ENCODE measurements around the gene SLC38A11.
"Not testable (repeated sequence)": the region's sequence is repeated elsewhere in the genome, so short reads cannot be mapped to it uniquely, and the experiment has no call there.

The SLC38A11 gene, protein sequence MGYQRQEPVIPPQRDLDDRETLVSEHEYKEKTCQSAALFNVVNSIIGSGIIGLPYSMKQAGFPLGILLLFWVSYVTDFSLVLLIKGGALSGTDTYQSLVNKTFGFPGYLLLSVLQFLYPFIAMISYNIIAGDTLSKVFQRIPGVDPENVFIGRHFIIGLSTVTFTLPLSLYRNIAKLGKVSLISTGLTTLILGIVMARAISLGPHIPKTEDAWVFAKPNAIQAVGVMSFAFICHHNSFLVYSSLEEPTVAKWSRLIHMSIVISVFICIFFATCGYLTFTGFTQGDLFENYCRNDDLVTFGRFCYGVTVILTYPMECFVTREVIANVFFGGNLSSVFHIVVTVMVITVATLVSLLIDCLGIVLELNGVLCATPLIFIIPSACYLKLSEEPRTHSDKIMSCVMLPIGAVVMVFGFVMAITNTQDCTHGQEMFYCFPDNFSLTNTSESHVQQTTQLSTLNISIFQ

DNA sequence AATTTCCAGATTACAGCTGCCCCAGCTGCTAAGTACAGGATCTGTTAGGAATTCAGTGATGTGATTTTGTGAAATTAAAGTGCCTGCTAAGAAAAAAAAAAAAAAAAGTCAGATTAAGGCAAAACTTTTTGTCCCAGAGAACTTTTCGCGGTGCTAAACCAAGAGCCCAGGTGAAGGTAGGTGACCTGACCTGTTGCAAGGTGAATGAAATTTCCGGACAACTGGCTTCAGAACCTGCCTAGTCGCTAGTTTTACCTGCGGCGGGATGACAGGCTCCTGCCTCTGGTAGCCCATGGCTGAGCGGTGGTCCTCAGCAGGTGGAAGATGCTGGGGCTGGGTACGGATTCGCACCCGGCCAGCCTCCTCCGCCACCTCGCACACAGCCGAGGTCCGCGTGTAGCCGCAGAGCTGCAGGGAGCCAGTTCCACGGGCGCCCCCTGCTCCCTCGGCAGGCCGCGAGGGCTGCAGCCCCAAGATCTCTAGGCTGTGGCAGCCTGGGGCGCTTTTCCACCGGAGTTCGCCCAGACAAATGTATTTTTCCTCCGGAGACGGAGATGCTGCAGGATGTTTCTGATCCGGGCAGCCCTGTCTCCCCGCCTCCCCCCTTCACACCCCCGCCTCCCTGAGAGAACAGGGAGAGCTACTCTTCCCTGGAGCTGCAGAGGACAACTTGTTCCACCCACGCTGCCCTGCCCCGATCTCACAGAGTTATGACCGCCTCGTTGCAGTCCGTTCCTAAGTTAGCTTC lies at the start of gene SLC38A11:
TSS of gene SLC38A11 (minus strand) at position 572 of the 748 bp plus-strand sequence. CDS start at position 294, 278 bp downstream.
- no peak for DNase-seq

DNA sequence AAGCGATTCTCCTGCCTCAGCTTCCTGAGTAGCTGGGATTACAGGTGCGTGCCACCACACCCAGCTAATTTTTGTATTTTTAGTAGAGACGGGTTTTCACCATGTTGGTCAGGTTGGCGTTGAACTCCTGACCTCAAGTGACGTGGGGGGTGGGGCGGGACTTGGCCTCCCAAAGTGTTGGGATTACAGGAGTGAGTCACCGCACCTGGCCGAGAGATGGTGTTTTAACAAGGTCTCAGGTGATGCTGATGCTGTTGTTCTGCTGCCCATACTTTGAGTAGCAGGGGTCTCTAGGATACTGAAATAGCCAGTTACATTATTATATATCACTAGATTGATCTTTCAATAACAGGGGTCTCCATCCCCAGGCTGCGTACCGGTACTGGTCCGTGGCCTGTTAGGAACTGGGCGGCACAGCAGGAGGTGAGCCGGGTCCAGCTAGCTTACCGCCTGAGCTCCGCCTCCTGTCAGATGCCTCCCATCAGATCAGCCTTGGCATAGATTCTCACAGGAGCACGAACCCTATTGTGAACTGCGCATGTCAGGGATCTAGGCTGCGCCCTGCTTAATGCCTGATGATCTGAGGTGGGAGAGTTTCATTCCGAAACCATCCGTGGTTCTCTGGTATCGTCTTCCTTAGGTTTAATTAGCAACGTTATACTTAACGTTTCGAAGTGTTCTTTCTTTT lies 48.3 kb upstream of the SLC38A11 start:
- no peak for DNase-seq

DNA sequence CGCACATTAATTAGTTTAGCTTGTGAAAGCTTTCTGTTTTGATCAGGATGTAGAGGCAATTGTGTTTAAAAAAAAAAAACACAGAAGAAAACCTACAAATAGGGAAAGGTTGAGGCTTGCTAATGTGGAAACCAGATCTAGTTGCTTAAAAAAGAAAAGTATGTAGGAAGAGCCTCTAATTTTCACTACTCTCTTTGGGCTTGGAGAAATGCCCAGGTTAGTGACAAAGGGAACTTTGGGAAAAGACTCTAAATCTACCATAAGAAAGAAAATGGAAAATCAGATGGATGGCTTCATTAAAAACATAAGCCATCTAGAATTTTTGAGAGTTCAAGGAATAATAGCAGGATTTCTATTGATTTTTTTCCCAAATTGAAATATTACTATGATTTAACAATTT lies 47.3 kb upstream of the SLC38A11 start:
- DNase-seq, result no peak

DNA sequence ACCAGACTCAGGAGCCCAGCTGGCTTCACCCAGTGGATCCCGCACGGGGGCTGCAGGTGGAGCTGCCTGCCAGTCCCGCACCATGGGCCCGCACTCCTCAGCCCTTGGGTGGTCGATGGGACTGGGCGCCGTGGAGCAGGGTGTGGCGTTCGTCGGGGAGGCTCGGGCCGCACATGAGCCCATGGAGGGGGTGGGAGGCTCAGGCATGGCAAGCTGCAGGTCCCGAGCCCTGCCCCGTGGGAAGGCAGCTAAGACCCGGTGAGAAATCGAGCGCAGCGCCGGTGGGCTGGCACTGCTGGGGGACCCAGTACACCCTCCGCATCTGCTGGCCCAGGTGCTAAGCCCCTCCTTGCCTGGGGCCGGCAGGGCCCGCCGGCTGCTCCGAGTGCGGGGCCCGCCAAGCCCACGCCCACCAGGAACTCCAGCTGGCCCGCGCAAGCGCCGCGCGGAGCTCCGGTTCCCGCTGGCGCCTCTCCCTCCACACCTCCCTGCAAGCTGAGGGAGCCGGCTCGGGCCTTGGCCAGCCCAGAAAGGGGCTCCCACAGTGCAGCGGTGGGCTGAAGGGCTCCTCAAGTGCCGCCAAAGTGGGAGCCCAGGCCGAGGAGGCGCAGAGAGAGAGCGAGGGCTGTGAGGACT lies 39.5 kb upstream of the SLC38A11 start:
- DNase-seq, result not testable (repeated sequence)

DNA sequence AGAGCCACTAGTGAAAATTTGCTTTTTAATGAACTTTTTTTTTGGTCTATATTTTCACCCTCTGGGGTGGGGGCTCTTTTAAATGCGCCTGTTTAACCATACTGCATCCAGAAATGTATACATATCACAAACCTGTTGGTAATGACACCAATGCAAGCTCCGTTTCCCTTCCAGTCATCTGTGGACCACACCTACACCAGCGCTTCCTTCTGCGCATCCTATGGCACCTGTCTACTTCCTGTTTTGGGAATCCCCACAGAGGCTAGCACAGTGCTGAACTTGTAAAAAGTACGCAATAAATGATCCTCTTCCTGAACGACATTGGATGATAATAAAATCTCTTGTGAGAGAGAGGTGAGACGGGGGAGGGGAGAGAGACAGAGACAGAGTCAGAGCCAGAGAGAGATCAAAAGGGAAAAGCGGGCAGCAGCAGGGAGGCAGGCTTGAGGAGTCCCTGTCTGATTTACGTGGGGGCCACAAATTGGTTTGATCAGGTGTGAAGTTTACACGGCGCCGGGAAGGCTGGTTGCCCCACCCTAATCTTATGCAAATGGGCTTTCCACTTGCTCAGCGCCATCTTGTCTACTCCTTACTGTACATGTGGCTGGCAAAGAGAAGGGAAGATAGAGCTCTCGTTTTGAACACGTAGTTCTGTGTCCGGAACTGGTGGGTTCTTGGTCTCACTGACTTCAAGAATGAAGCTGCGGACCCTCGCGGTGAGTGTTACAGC lies 38.1 kb upstream of the SLC38A11 start:
- no peak for DNase-seq

DNA sequence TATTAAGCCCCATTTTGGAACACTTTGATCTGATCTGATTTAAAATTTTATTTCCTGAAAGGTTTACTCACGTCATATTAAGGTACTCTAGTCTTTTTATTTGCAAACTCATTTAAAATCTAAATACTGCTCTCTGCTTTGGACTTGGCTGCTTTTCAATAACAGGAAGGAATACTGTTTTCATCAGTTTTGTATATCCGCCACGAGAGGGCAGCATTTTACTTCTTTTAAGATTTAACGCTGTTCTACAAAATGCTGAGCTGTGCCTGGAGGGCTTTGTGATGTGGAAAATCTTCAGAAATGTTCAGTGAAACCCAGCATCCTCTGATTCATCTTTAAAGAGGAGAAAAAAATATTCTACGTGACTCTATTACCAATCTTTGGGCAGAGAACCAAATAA lies 37.5 kb upstream of the SLC38A11 start:
- DNase-seq, result no peak

DNA sequence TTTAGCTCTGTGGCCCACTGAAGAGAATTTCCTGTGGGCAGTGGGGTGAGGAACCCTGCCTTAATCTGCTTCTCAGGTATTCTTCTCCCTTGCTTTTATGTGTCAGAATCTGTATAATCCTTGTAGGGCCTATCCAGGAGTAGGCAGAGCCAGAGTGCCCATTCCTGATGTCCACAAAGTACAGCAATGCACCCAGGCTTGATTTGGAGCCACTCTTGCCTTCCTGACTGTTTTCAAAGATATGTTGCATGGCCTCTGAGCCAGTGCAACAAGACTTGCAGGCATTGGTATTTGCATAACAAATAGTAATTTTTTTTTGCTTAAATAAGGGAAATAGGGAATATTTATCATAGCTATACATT lies 36.7 kb upstream of the SLC38A11 start:
- not testable (repeated sequence) for DNase-seq

DNA sequence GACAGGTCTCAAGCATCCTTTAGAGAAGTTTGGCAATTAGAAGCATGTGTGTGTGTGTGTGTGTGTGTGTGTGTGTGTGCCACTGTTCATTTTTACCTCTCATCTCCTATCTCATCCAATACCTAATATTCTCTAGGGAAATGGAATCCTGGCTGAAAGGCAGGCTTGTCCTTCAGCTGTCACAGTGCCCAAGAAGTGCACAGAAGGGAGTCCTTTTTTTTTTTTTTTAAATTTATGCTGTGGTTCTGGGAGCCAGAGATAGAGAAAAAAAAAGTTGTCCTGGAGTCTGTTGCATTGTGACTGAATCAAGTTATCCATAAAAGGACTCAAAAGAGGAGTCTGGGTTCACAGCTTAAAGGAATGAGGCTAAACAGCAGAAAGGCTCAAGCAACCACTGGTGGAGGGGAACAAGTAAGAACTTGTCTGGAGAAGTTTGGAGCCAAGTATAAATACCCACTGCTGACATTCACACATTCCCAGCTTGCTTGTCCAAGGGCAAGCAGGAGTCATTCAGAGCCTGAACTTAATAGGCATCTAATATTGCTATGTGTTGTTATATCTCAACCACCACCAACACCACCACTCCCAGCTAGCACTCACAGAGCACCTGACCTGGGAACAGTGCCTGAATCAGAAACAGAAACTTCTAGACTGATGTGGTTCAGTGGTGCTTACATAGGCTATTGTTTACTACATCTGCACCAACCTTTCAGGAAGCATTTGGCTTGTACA lies 36.2 kb upstream of the SLC38A11 start:
- DNase-seq, result not testable (repeated sequence)

DNA sequence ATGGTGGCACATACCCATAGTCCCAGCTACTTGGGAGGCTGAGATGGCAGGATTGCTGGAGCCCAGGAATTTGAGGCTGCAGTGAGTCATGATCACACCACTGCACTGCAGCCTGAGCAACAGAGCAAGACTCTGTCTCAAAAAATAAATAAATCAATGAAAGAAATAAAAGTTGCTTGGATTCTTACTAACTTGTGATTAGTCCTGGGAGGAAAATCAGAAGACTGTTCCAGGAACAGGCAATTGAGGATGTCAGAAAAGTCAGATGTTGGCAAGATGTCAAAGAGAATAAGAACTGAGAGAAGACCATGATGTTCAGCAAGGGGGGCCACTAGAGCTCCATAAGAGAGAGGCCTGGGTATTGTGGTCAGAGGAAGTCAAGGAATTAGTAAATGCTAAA lies 35.6 kb upstream of the SLC38A11 start:
- not testable (repeated sequence) for DNase-seq

DNA sequence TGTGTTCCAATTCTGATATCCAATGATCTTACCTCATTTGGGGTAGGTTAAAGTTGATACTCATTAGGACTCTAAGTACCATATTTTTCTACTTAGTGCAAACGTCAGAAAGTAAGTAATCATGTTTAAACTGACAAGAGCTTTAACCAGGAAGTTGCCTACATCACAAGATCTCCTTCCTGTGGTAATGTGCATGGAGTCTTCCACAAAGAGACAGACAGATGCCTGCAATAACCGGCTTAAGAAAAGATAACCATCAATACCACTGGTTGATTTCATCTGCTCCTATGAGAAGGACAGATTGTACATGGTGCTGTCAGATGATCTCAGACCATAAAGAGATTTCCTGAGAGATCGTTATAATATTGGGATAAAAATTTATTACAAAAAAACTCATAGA lies 33.5 kb upstream of the SLC38A11 start:
- not testable (repeated sequence) for DNase-seq

DNA sequence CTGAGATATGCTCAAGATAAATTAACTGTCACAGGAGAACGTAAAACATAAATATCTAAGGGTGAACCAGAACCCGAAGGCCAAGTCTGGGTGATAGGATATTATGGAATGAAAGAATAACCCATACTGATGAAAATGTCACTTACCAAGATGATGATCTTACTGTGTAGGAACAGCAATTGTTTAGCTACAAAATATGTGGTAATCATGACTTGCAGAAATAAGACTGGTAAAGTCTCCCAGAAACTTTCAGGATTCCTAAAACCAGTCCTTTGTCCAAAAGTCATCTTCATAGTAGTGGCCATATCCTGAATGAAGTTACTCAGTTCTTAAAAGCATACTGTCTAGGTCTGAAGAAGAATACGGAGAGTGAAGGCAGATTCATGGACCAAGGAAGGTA lies 30.7 kb upstream of the SLC38A11 start:
- not testable (repeated sequence) for DNase-seq

DNA sequence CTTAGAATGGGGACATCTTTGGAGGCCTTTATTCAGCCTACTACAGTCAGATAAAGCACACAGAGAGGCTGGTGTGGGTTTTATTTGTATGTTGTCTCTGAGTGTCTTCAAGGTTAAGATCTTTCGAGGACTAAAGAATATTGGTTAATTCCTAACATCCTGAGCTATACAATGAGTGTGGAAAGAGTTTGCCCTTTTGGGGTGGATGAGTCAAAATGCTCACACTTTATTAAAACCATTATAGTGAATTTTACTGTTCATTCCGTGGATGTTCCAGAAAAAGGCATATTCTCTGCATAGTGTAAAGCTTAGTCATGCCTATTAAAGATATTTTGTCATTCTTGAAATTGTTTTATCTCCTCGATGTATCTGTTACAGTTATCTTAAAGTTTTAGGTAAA lies 29.1 kb upstream of the SLC38A11 start:
- no peak for DNase-seq

DNA sequence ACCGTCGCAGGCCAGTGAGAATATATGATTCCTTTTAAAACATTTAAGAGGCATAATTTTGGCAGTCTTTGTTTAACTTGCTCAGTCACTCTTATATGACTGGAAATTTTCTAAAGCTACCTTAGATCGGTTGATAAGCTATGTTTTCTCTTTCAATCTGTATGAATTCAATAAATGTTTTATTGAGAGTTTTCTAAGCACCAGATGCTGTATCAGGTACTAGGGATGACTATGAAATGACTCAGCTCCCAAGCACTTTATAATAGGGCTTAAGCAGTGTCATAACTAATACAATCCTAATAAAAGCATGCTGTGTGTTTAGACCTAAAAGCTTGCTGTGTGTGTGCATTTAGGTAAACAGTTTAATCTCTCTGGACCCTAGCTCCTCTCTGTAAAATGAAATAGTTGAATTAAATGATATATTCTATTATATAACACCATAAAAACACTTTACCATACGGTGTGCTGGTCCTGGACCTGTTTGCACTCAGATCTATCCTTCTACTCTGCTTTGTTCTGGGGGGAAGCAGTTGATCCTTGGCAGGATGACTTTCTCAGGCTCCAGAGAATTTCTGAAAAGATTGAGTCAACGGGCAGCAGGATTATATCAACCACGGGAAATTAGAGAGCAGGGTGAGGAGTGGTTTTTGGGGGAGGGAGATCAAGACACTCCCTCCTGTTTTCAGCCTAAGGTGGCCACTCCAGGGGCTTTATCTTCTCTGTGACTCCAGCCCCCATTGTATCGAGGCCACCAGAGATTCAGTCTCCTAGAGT lies 26.1 kb upstream of the SLC38A11 start:
- DNase-seq, result no peak

DNA sequence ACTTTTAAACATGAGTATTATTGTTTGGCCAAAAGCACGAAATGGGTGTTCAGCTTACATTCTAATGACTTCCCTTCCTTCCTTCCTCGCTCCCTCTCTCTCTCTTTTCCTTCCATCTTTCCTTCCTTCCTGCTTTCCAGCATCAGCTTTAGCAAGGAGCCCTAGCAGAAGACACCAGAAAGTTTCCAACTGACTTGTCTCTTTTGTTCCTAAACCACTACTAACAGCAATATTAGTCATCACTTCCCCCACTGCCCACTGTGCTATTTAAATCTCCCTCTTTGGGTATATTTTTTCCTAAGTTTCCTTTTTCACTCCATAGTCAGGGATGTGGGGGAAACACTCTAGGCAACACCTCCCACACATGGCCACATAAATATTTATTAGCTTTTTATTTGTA lies 25.4 kb upstream of the SLC38A11 start:
- not testable (repeated sequence) for DNase-seq

DNA sequence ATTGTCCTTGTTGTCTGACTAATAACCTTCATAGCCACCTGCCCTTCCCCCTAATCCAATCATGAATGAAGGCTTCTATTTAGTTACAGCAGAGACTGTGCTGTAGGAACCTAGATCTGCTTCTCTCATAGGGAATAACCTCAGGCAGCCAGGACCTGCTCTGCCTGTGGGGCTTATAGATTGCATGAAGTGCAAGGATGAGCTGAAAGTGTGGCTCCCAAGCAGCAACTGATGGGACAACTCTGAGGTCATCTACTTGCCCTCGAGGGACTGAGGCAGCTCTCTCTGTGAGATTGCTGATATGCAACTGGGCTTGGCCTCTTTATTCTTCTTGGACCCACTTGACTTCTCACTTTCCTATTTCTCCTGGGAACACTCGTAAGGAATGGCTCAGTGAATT lies 23.8 kb upstream of the SLC38A11 start:
- no peak for DNase-seq

DNA sequence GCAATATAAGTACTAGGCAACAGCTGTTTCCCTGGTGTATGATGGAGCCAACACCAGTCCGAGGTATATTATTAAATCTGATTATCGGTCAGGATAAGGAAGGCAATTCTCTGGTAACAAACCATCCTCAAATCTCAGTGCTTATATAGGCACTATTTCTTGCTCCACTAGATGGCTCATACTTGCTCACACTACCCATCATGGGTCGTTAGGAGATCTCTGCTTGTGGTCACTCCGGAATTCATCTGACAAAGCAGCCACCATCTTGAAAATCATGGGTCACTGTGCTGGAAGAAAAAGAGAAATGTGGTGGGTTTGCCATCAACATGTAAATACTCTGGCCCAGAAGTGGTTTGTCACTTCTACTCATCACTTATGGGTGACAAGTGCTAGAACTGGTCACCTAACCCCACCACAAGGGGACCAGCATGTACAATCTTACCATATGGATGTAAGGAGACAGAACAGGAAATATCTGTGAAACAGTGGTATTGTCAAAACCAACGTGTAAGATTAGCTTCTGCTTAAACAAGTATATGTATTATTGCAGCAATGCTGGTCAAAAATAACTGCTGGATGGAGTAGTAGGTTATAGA lies 21.6 kb upstream of the SLC38A11 start:
- not testable (repeated sequence) for DNase-seq

DNA sequence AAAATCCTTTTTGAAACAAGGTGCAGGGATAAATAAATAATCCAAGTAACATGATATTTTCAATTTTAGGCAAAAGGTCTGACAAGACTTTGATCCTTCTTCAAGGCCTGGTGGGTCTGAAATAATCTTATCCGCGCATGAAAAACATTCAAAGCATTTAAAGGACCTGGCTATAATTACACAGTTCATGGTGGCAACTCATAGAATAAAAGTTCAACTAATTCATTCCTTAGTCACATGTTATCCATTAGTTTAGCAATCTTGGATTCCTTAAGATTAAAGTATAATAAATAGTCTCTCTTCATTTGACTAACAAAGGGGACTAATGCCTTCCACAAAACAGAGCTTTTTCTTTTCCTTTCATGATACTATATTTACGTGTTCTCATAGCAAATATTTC lies 21.0 kb upstream of the SLC38A11 start:
- DNase-seq, result no peak

DNA sequence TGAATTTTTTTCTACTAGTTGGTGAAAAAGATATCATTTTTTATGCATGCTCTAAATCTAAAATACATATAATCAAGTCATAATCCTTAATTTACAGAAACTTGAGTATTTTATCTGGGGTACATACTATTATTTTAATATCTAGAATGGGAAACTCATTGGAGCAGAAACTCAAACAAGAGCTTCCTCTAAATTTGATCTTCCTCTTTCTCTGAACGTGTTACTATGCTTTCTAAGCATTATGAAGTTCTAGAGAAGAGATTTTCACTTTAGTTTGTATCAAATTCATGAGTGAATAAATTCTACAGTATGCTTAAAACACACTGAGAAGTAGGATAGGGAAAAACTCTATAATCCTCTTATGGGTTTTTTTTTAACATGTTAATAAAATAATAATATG lies 20.6 kb upstream of the SLC38A11 start:
- DNase-seq, result no peak

DNA sequence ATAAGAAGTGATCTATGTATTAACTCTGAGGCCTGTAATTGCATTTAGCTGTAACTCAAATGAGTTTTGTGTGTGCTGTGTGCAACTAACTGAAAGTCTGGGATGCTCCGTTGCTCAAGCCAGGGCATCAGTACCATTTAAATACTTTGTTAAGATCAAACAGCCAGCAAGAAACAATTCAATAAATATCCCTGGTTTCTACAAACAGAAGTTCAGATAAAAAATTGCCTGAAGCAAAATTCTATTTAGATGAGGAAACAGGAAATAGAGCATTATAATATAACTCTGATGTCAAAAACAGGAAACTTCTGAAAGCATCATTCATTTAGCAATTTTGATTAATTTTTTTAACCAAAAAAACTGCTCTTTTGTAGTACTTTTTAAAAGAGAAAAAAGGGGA lies 18.9 kb upstream of the SLC38A11 start:
- no peak for DNase-seq

DNA sequence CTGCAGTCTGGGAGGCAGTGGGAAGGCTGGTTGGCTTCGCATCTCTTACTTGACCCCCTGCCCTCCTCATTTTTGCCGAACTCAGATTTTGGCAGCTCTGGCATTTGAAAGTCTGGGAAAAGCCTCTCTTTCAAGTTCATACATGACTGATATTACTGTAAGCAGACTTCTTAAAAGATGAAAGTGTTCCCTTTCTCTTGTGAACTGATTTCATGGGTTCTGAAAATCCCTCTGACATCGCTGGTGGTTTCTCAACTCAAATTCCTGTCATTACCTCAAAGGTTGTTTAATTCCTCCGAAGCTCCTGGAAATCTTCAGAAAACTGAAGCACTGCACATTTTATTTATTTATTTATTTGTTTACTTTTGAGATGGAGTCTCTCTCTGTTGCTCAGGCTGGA lies 16.9 kb upstream of the SLC38A11 start:
- no peak for DNase-seq
